HG02588 (cell line): Measurements from ENCODE around the gene LPA.
"Not testable (repeated sequence)": the region's sequence is repeated elsewhere in the genome, so short reads cannot be mapped to it uniquely, and the experiment has no call there.

Experiments used
- ATAC-seq: cut with Tn5 transposase; IDR thresholded peaks from one replicate; pipeline ENCODE4 v1.9.1; 2021; ENCODE audit warnings: mild to moderate bottlenecking, moderate library complexity; ENCODE audit not compliant: unreplicated experiment

Gene LPA

DNA sequence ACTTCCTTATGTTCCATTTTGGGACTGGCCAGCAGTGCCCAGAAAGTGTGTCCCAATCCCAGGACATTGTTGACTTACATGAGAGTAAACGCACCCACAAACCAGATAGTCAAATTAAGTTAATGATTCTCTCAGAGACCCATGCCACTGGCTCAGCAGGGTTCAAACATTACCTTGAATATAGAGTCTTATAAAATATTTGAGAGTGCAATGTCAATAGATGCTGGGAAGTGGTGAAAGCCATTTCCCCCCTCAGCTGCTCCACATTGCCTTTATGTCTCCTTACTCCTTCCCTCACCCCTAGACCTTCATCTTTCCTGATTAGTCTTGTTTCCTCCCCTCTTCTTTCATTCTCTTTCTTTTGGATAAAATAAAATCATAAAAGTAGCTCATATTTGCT lies at the start of gene LPA:
TSS of gene LPA (minus strand) at position 78 of the 400 bp plus-strand sequence. CDS start at position 17, 61 bp downstream.
- ATAC-seq: not testable (repeated sequence)

DNA sequence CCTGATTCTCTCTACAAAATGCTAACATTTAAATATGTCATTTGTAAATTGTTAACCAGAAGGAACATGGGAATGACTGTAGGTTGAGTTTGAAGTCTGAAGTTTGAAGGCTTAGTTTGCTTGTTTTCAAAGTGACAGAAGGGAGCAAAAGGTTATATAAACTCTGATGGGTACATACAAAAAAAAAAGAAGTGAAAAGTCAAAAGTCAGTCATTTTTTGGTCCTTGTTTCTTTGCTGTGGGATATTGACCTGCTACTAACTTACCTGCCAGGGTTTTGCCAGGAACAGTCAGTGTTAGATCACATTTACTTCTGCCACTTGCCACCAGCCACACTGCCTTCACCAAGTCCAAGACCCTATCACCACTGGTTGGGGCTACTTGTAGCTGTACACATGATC lies 44.9 kb upstream of the LPA start:
- not testable (repeated sequence) for ATAC-seq

DNA sequence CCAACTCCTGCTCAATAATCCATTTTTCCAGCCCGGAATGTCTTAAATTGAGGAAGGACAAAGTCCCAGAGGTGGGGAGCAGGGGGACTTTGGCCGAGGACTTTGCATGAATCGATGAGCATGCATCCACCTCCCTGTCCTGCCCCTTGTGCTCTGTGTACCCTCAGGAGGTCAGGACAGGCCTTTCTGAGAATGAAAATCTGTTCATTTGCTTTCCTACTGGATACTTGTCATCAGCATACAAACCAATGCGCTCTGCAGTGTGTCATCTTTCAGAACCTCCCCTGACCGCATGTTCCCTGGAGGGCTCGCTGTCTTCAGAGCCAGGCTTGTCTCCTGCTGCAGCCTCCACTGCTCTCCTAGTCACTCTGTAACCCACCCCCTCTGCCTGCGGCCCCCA lies 40.6 kb upstream of the LPA start:
- not testable (repeated sequence) for ATAC-seq

DNA sequence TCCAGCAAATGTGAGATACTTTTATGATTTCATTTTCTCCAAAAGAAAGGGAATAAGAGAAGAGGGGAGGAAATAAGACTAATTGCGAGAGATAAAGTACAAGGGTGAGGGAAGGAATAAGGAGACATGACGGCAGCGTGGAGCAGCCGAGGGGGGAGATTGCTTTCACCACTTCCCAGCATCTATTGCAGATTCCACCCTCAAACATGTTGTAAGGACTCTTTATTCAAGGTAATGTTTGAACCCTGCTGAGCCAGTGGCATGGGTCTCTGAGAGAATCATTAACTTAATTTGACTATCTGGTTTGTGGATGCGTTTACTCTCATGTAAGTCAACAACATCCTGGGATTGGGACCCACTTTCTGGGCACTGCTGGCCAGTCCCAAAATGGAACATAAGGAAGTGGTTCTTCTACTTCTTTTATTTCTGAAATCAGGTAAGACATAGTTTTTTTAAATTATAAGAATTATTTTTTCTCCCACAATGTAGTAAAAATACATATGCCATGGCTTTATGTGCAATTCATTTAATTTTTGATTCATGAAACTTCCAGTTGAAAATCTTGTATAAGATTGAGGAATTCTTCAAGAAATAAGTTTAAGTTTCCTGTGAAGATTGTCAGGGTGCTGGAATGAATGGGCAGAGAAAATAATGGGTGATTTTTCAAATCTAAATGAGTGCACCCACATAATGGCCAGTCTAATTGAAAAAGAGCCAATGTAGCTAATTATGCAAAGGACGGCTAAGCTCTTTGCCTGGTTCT lies 38.0 kb upstream of the LPA start, which contains the start of gene PLG:
TSS of gene PLG (plus strand) at position 327 of the 763 bp plus-strand sequence. CDS start at position 388, 61 bp downstream.
- ATAC-seq: not testable (repeated sequence)

GRCh38 chr6:160697826-160698225 lies 33.8 kb upstream of the LPA start:
- ATAC-seq: no peak

DNA sequence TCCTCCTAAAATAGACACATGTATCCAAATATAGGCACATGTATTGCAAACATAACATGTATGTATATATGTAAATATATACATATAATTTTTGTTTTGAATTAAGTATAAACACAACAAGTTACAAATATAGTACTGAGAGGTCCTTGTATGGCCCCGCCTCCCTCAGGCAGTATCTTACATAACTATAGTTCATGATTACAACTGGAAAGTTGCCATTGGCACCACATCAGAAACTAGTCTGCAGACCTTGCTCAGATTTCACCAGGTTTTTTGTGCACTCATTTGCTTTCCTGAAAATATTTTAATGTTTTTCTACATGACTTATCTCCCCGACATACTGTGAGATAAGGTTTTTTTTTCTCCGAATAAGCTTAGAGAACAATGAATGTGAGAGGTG lies 32.8 kb upstream of the LPA start:
- ATAC-seq: not testable (repeated sequence)

DNA sequence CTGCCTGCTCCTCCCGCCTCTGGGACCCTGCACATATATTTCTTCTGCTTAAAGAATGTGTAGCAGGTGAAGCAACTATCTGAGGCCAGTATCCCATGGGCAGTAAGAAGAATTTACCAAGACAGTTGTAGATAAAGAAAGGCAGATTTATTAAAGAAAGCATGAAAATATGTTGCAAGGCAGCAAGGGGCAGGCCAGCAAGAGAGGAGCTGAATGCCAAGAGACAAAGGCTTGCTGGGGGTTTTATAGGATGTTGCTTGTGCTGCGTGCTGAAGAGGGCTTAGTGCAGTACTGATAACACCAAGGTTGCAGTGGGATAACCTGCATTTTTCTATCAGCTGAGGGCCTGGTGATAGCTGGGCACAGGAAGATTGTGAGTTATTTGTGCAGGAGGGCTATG lies 31.5 kb upstream of the LPA start:
- ATAC-seq: not testable (repeated sequence)

DNA sequence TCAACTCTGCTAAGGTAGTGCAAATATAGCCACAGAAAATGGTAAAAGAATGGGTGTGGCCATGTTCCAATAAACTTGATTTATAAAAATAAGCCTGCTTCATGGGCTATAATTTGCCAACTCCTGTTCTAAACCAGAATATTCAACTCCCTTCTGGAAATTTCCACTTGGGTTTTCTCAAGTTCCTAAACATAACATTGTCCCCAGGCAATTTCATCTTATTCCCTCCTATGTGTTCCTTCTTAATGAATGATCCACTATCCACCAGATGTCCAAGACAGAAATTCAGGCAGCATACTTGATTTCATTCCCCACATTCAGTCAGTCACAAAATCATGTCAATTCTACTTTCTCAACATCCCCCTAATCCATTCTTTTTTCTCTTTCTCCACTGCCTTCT lies 30.9 kb upstream of the LPA start:
- not testable (repeated sequence) for ATAC-seq

DNA sequence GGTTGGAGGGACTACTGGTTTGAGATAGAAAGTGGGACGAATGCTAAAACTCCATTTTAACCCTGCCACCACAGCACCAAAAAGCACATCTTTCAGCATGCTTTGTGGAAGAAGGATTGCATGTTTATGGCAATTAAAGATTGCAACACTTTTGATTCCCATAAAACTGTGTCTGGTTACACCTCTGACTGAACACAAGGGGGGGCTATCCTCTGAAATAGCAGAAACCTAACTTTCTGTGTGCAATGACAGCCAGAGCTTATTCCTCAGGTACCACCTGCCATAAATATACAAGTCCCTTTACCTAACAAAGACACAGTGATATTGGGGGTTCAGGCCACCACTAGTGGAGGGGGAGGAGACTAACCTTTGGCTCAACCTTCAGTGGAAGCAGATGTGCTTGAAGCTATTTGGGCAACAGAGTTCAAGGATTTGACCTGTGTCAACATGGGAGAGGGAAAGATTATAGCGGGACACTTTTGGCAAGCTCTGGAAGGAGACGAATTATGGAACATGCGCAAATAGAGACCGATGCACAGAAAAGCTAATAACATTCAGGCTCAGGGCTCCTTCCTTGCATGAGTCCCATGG lies 28.4 kb upstream of the LPA start:
- no peak for ATAC-seq

DNA sequence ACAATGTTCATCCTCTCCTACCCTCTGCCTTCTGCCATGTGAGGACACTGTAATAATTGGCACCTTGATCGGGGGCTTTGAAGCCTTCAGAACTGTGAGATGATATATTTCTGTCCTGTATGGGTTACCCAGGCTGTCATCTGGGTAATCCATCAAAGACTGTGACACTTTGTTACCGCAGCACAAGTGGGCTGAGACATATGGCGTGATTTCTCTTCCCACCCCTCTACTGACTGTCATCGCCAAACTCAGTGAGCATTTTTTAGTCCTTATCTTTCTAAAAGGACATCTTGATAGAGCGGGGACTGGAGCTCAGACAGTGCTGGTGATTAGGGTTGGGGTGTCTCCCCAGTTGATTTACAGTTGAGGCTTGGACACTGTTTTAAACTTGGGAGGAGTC lies 27.5 kb upstream of the LPA start:
- no peak for ATAC-seq

DNA sequence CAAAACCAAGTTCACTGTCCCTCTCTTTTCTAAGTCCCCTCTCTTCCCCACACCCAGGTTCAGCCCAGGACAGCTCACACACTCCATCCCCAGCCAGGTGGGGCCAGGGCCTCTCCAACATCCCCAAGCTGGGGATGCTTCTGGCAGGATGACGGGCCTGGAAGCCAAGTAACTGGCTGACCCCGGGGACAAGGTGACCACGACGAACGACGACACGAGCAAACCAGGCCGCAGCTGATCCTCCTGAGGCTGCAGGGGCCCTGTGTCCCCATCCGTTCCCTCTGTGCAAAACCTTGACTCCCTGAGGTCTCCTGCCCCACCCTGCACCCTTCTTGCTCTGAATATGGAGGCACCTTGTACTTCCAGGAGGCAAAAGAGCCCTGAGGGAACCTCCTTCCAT lies 26.4 kb upstream of the LPA start:
- ATAC-seq: no peak

- ATAC-seq: no peak
Observed at GRCh38 chr6:160685762-160686450, 21.8 kb upstream of the LPA start.

- not testable (repeated sequence) for ATAC-seq
Observed at GRCh38 chr6:160685101-160685761, 21.2 kb upstream of the LPA start.

- no peak for ATAC-seq
Observed at GRCh38 chr6:160679402-160679769, 15.3 kb upstream of the LPA start.

DNA sequence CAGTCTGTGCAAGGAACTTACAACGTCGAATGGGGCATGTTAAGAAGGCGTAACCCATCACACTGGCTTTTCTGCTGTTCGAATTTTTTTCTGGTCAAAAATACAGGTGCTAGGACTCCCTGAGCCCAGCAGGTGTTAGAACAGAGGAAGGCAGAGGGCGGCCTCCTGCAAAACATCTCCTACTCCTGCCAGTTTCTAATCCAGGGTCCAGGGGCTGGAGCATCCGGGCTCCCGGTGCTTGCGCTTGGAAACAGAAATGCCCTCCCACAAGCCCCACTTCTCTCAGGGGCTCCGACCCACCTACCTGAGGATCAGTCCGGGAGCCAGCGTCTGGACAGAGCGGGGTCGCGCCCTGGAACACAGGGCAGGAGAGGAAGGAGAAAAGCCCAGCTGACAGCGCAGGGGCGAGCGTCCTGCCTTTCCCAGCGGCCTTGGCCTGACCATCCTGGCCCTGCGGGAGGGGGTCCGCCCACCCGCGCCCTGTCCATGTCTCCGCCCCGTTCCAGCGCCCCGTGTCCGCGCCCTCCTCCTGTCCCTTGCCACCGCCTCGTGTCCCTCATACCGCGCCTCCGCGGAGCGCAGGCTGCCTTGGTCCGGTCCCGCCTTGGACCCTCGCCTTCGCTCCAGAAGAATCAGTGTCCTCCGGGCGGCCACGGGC lies 14.8 kb upstream of the LPA start:
- ATAC-seq: no peak

GRCh38 chr6:160678230-160678629 lies 14.2 kb upstream of the LPA start:
- ATAC-seq: no peak

DNA sequence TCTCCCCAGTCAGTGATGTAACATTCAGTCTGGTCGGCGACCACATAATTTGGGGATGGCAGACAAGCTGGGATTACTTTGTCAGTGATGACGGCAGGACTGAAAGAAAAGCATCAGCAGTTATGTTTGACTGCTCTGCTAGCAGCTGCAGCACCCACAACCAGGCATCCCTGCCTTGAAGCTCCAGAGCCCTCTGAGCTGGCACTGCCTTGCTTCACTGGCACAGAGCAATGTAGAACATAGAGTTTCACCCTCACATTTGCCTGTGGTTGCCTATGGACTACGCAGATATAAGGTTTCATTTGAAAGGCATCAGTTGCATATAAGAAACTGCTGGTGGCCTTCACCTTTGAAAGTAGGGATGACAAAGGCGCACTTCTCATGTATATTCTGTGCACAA lies 12.3 kb upstream of the LPA start:
- ATAC-seq: not testable (repeated sequence)

DNA sequence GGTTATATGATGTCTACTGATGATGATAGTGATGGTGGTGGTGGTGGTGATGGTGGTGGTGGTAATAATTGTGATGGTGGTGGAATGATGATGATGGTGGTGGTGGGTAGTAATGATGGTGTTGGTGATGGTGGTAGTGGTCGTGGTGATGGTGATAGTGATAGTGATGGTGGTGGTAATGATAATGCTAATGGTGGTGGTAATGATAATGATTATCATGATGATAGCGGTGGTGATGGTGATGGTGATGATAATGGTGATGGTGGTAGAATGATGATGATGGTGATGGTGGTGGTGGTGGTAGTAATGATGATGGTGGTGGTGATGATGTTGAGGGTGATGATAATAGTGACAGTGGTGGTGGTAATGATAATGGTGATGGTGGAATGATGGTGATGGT lies 4.5 kb upstream of the LPA start:
- ATAC-seq: no peak

GRCh38 chr6:160667639-160668481 lies 3.8 kb upstream of the LPA start:
- ATAC-seq: no peak

GRCh38 chr6:160662842-160663241 lies 1.2 kb downstream of the LPA start:
- no peak for ATAC-seq
